Upper lobe of left lung (tissue), 4 donors: ENCODE data around the gene TMEM54.

Experiments
- POLR2AphosphoS5 ChIP-seq, 2 donors: sonication (generic); formaldehyde crosslinking; IDR thresholded peaks; one replicate each; pipeline ENCODE4 v1.5.1; 2017; ENCODE audit warnings: antibody characterized with exemption in 2 of 2
- TF ChIP-seq, protein P1 (sequence below), 6 experiments: fragments of 450-650 bp in 4 of 6; fragments of 200-600 bp in 2 of 6; sonication (generic) in 2 of 6; IDR thresholded peaks; one replicate each; pipeline ENCODE4 v1.5.1; 2016 to 2019; ENCODE audit warnings: antibody characterized with exemption in 6 of 6

GRCh38 chr1:32869923-32870614 lies 31.1 kb downstream of the TMEM54 start:
- no peak for TF ChIP-seq POLR2AphosphoS5 (IDR thresholded peaks at IDR 0.05)
- TF ChIP-seq, protein P1, sequence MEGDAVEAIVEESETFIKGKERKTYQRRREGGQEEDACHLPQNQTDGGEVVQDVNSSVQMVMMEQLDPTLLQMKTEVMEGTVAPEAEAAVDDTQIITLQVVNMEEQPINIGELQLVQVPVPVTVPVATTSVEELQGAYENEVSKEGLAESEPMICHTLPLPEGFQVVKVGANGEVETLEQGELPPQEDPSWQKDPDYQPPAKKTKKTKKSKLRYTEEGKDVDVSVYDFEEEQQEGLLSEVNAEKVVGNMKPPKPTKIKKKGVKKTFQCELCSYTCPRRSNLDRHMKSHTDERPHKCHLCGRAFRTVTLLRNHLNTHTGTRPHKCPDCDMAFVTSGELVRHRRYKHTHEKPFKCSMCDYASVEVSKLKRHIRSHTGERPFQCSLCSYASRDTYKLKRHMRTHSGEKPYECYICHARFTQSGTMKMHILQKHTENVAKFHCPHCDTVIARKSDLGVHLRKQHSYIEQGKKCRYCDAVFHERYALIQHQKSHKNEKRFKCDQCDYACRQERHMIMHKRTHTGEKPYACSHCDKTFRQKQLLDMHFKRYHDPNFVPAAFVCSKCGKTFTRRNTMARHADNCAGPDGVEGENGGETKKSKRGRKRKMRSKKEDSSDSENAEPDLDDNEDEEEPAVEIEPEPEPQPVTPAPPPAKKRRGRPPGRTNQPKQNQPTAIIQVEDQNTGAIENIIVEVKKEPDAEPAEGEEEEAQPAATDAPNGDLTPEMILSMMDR (IDR thresholded peaks at IDR 0.05) = no peak
